HepG2 (cell line): ENCODE measurements around the gene PPP1R18. TPM values are rescaled to one million over a fixed set of nuclear protein-coding genes. Genes with fewer than 3 reads are reported as not detected.

ENCODE experiments used
- DNMT1 ChIP-seq: sonication (generic); formaldehyde crosslinking; IDR thresholded peaks from 2 replicates; pipeline ENCODE4 v1.5.1; 2020; ENCODE audit warnings: mild to moderate bottlenecking, missing genetic modification reagents
- EHMT2 ChIP-seq: fragments of 200-600 bp; sonication (generic); IDR thresholded peaks from 2 replicates; pipeline ENCODE4 v1.7.0; 2017; ENCODE audit warnings: antibody characterized with exemption, low read depth, low read length, borderline replicate concordance
- ELF4 ChIP-seq: sonication (generic); formaldehyde crosslinking; IDR thresholded peaks from 2 replicates; pipeline ENCODE4 v1.5.0; 2020; ENCODE audit warnings: missing genetic modification reagents, mild to moderate bottlenecking, moderate library complexity, borderline replicate concordance
- GFI1 ChIP-seq: sonication (generic); formaldehyde crosslinking; IDR thresholded peaks from 2 replicates; pipeline ENCODE4 v1.5.0; 2020; ENCODE audit warnings: missing genetic modification reagents, mild to moderate bottlenecking, borderline replicate concordance
- HDAC1 ChIP-seq: sonication (generic); formaldehyde crosslinking; IDR thresholded peaks from 2 replicates; pipeline ENCODE4 v1.5.1; 2020; ENCODE audit warnings: mild to moderate bottlenecking, missing genetic modification reagents
- MED13 ChIP-seq: sonication (generic); formaldehyde crosslinking; IDR thresholded peaks from 2 replicates; pipeline ENCODE4 v1.5.0; 2020; ENCODE audit warnings: missing genetic modification reagents
- MIER2 ChIP-seq: IDR thresholded peaks from 2 replicates; pipeline ENCODE4 v1.6.1; 2016; ENCODE audit warnings: missing biosample characterization, missing genetic modification reagents
- RORA ChIP-seq: sonication (generic); formaldehyde crosslinking; IDR thresholded peaks from 2 replicates; pipeline ENCODE4 v1.5.0; 2020; ENCODE audit warnings: mild to moderate bottlenecking, missing genetic modification reagents, moderate library complexity
- WIZ ChIP-seq: sonication (generic); formaldehyde crosslinking; IDR thresholded peaks from 2 replicates; pipeline ENCODE4 v1.5.1; 2020; ENCODE audit warnings: mild to moderate bottlenecking, missing genetic modification reagents
- ZNF224 ChIP-seq: sonication (generic); formaldehyde crosslinking; IDR thresholded peaks from 2 replicates; pipeline ENCODE4 v1.5.0; 2020; ENCODE audit warnings: mild to moderate bottlenecking, missing genetic modification reagents
- ZNF468 ChIP-seq: sonication (generic); formaldehyde crosslinking; IDR thresholded peaks from 2 replicates; pipeline ENCODE4 v1.8.0; 2022; ENCODE audit warnings: mild to moderate bottlenecking, moderate library complexity, missing genetic modification reagents
- ZNF605 ChIP-seq: sonication (generic); formaldehyde crosslinking; IDR thresholded peaks from 2 replicates; pipeline ENCODE4 v1.8.0; 2022; ENCODE audit warnings: mild to moderate bottlenecking, missing genetic modification reagents
- ZNF615 ChIP-seq: sonication (generic); formaldehyde crosslinking; IDR thresholded peaks from 2 replicates; pipeline ENCODE4 v1.5.0; 2020; ENCODE audit warnings: mild to moderate bottlenecking, missing genetic modification reagents, borderline replicate concordance
- ZNF691 ChIP-seq: sonication (generic); formaldehyde crosslinking; IDR thresholded peaks from 2 replicates; pipeline ENCODE4 v1.4.0; 2020; ENCODE audit warnings: missing genetic modification reagents, low read depth, mild to moderate bottlenecking, borderline replicate concordance
- ZUFSP ChIP-seq: sonication (generic); formaldehyde crosslinking; IDR thresholded peaks from 2 replicates; pipeline ENCODE4 v1.9.0; 2021; ENCODE audit warnings: missing genetic modification reagents, mild to moderate bottlenecking, borderline replicate concordance
- polyA plus RNA-seq, 8 experiments: library from polyadenylated mRNA; depleted of rRNA in 3 of 8; stranded (reverse) in 7 of 8; unstranded in 1 of 8; fragments of >200 nt; fragmentation: Illumina TruSeq in 4 of 8; extraction: Trizol in 4 of 8; gene quantifications; 2 replicates each; pipeline versions ENCODE4 v1.2.1 to v1.2.3, GENCODE V29; 2011 to 2016; ENCODE audit warnings: low read depth in 4 of 8, missing spikeins in 1 of 8, mixed read lengths in 1 of 8; ENCODE audit not compliant: insufficient read depth in 1 of 8
- total RNA-seq, 5 experiments: library from RNA; depleted of rRNA; stranded (reverse); fragments of >200 nt; fragmentation: Illumina TruSeq; extraction: Trizol; gene quantifications; 2 replicates each; pipeline ENCODE4 v1.2.3, GENCODE V29; 2016; ENCODE audit warnings: low read depth in 1 of 5
- TF ChIP-seq, protein P1 (sequence below): sonication (generic); formaldehyde crosslinking; IDR thresholded peaks from 2 replicates; pipeline ENCODE4 v1.9.0; 2021; ENCODE audit warnings: missing genetic modification reagents, borderline replicate concordance
- TF ChIP-seq, protein P2 (sequence below): sonication (generic); formaldehyde crosslinking; IDR thresholded peaks from 2 replicates; pipeline ENCODE4 v1.8.0; 2022; ENCODE audit warnings: mild to moderate bottlenecking, missing genetic modification reagents, borderline replicate concordance
- TF ChIP-seq, protein P3 (sequence below): sonication (generic); formaldehyde crosslinking; IDR thresholded peaks from 2 replicates; pipeline ENCODE4 v1.4.0; 2020; ENCODE audit warnings: low read depth, mild to moderate bottlenecking, missing genetic modification reagents
- TF ChIP-seq, protein P4 (sequence below): sonication (generic); formaldehyde crosslinking; IDR thresholded peaks from 2 replicates; pipeline ENCODE4 v1.4.0; 2020; ENCODE audit warnings: missing genetic modification reagents

PPP1R18 gene
- total and polyA plus RNA-seq, 2 of the 13 experiments (the other 11 are each of a cell fraction or from before 2014, with no cell fraction given) = 4.9 to 9.2 TPM

- TF ChIP-seq ZNF615 (no peak), ZNF224 (CRISPR knock-in tag) (no peak), HDAC1 (CRISPR knock-in tag) (no peak; the same call in none of the 2 replicates), ZUFSP (CRISPR knock-in tag) (no peak), EHMT2 (no peak; the same call in 1 of the 2 replicates), RORA (peak; percentile 66; the same call in 1 of the 2 replicates), GFI1 (CRISPR knock-in tag) (peak; percentile 39; the same call in 1 of the 2 replicates), ZNF468 (CRISPR knock-in tag) (no peak), MIER2 (CRISPR knock-in tag) (no peak; the same call in 1 of the 2 replicates), ZNF691 (no peak), WIZ (CRISPR knock-in tag) (no peak; the same call in 1 of the 2 replicates), ELF4 (peak; percentile 2; the same call in 1 of the 2 replicates), MED13 (CRISPR knock-in tag) (peak; percentile 72; the same call in 1 of the 2 replicates), DNMT1 (CRISPR knock-in tag) (no peak), ZNF605 (CRISPR knock-in tag) (peak; percentile 75)
- TF ChIP-seq, protein P1, sequence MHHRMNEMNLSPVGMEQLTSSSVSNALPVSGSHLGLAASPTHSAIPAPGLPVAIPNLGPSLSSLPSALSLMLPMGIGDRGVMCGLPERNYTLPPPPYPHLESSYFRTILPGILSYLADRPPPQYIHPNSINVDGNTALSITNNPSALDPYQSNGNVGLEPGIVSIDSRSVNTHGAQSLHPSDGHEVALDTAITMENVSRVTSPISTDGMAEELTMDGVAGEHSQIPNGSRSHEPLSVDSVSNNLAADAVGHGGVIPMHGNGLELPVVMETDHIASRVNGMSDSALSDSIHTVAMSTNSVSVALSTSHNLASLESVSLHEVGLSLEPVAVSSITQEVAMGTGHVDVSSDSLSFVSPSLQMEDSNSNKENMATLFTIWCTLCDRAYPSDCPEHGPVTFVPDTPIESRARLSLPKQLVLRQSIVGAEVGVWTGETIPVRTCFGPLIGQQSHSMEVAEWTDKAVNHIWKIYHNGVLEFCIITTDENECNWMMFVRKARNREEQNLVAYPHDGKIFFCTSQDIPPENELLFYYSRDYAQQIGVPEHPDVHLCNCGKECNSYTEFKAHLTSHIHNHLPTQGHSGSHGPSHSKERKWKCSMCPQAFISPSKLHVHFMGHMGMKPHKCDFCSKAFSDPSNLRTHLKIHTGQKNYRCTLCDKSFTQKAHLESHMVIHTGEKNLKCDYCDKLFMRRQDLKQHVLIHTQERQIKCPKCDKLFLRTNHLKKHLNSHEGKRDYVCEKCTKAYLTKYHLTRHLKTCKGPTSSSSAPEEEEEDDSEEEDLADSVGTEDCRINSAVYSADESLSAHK = no peak
- TF ChIP-seq, protein P2, sequence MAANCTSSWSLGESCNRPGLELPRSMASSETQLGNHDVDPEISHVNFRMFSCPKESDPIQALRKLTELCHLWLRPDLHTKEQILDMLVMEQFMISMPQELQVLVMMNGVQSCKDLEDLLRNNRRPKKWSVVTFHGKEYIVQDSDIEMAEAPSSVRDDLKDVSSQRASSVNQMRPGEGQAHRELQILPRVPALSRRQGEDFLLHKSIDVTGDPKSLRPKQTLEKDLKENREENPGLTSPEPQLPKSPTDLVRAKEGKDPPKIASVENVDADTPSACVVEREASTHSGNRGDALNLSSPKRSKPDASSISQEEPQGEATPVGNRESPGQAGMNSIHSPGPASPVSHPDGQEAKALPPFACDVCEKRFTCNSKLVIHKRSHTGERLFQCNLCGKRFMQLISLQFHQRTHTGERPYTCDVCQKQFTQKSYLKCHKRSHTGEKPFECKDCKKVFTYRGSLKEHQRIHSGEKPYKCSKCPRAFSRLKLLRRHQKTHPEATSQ = peak; percentile 81; the same call in 1 of the 2 replicates
- TF ChIP-seq, protein P3, sequence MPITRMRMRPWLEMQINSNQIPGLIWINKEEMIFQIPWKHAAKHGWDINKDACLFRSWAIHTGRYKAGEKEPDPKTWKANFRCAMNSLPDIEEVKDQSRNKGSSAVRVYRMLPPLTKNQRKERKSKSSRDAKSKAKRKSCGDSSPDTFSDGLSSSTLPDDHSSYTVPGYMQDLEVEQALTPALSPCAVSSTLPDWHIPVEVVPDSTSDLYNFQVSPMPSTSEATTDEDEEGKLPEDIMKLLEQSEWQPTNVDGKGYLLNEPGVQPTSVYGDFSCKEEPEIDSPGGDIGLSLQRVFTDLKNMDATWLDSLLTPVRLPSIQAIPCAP = no peak
- TF ChIP-seq, protein P4, sequence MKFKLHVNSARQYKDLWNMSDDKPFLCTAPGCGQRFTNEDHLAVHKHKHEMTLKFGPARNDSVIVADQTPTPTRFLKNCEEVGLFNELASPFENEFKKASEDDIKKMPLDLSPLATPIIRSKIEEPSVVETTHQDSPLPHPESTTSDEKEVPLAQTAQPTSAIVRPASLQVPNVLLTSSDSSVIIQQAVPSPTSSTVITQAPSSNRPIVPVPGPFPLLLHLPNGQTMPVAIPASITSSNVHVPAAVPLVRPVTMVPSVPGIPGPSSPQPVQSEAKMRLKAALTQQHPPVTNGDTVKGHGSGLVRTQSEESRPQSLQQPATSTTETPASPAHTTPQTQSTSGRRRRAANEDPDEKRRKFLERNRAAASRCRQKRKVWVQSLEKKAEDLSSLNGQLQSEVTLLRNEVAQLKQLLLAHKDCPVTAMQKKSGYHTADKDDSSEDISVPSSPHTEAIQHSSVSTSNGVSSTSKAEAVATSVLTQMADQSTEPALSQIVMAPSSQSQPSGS = no peak
These were observed 33.6 kb upstream of the PPP1R18 start, which contains the start of gene TUBB (continued) for GRCh38 chr6:30719791-30720737.
